ENCODE measurements around the gene MTAP.

The MTAP gene

GRCh38 chr9:21974343-21974721 is 171.9 kb downstream of the MTAP start:
- Histone ChIP-seq H3K79me2 (ENCODE audit: control insufficient read depth, low read length) (no peaks in the 10 kb centered on the region), H3K4me3 (ENCODE audit: low read length) (no peak overlapping the region), H3K4me2 (ENCODE audit: low read length) (no peak overlapping the region)

GRCh38 chr9:21974722-21975409 is 172.4 kb downstream of the MTAP start:
- Histone ChIP-seq H3K27me3 (ENCODE audit: control insufficient read depth, low read length) (no peaks in the 10 kb centered on the region), H3K27ac (ENCODE audit: low read depth, low read length) (no peak overlapping the region), H3K9me2 (replicated peaks; ENCODE audit: control insufficient read depth, low read length) (no peaks in the 10 kb centered on the region), H3K4me1 (ENCODE audit: control insufficient read depth, low read length) (no peaks in the 10 kb centered on the region), H3K36me3 (ENCODE audit: control insufficient read depth, low read length) (no peaks in the 10 kb centered on the region), H3F3A (ENCODE audit: control insufficient read depth, insufficient read depth) (no peaks in the 10 kb centered on the region), H3K79me2 (ENCODE audit: control insufficient read depth, low read length) (no peaks in the 10 kb centered on the region), H3K9me3 (ENCODE audit: control insufficient read depth, insufficient read depth, low read length) (no peaks in the 10 kb centered on the region), H4K20me1 (ENCODE audit: control insufficient read depth, insufficient read depth, low read depth, low read length) (no peaks in the 10 kb centered on the region), H3K4me2 (ENCODE audit: low read length) (no peak overlapping the region), H3K4me3 (ENCODE audit: low read length) (no peak overlapping the region)
- TF ChIP-seq EZH2phosphoT487 (IDR thresholded peaks at IDR 0.05; ENCODE audit: borderline replicate concordance, low read length), result no peak

More at GRCh38 chr9:21974343-21974721, 171.9 kb downstream of the MTAP start:
- Histone ChIP-seq H3F3A (ENCODE audit: control insufficient read depth, insufficient read depth) (no peaks in the 10 kb centered on the region), H3K4me1 (ENCODE audit: control insufficient read depth, low read length) (no peaks in the 10 kb centered on the region), H3K9me2 (replicated peaks; ENCODE audit: control insufficient read depth, low read length) (no peaks in the 10 kb centered on the region), H3K36me3 (ENCODE audit: control insufficient read depth, low read length) (no peaks in the 10 kb centered on the region), H3K9me3 (ENCODE audit: control insufficient read depth, insufficient read depth, low read length) (no peaks in the 10 kb centered on the region), H3K27me3 (ENCODE audit: control insufficient read depth, low read length) (no peaks in the 10 kb centered on the region), H4K20me1 (ENCODE audit: control insufficient read depth, insufficient read depth, low read depth, low read length) (no peaks in the 10 kb centered on the region), H3K27ac (ENCODE audit: low read depth, low read length) (no peak overlapping the region)
- no peak for TF ChIP-seq EZH2phosphoT487 (IDR thresholded peaks at IDR 0.05; ENCODE audit: borderline replicate concordance, low read length)

- Histone ChIP-seq H3K27me3 (ENCODE audit: control insufficient read depth, low read length) (no peaks in the 10 kb centered on the region), H3K36me3 (ENCODE audit: control insufficient read depth, low read length) (no peaks in the 10 kb centered on the region), H3K27ac (ENCODE audit: low read depth, low read length) (no peak overlapping the region), H3K9me3 (ENCODE audit: control insufficient read depth, insufficient read depth, low read length) (no peaks in the 10 kb centered on the region), H3K4me2 (ENCODE audit: low read length) (no peak overlapping the region), H3K79me2 (ENCODE audit: control insufficient read depth, low read length) (no peaks in the 10 kb centered on the region), H3K4me1 (ENCODE audit: control insufficient read depth, low read length) (no peaks in the 10 kb centered on the region), H3F3A (ENCODE audit: control insufficient read depth, insufficient read depth) (no peaks in the 10 kb centered on the region), H3K9me2 (replicated peaks; ENCODE audit: control insufficient read depth, low read length) (no peaks in the 10 kb centered on the region), H4K20me1 (ENCODE audit: control insufficient read depth, insufficient read depth, low read depth, low read length) (no peaks in the 10 kb centered on the region), H3K4me3 (ENCODE audit: low read length) (no peak overlapping the region)
- TF ChIP-seq CTCF (IDR thresholded peaks at IDR 0.05; ENCODE audit: low read depth, low read length, poor library complexity, severe bottlenecking), result no peak
- TF ChIP-seq EZH2phosphoT487 (IDR thresholded peaks at IDR 0.05; ENCODE audit: borderline replicate concordance, low read length), result no peak
These were observed 174.0 kb downstream of the MTAP start for GRCh38 chr9:21976334-21976875.

- Histone ChIP-seq H3K27me3 (ENCODE audit: control insufficient read depth, low read length) (no peaks in the 10 kb centered on the region), H3K9me2 (replicated peaks; ENCODE audit: control insufficient read depth, low read length) (no peaks in the 10 kb centered on the region), H3K4me3 (ENCODE audit: low read length) (no peak overlapping the region), H3K27ac (ENCODE audit: low read depth, low read length) (no peak overlapping the region), H3K9me3 (ENCODE audit: control insufficient read depth, insufficient read depth, low read length) (no peaks in the 10 kb centered on the region), H4K20me1 (ENCODE audit: control insufficient read depth, insufficient read depth, low read depth, low read length) (no peaks in the 10 kb centered on the region), H3K36me3 (ENCODE audit: control insufficient read depth, low read length) (no peaks in the 10 kb centered on the region), H3F3A (ENCODE audit: control insufficient read depth, insufficient read depth) (no peaks in the 10 kb centered on the region), H3K4me1 (ENCODE audit: control insufficient read depth, low read length) (no peaks in the 10 kb centered on the region), H3K79me2 (ENCODE audit: control insufficient read depth, low read length) (no peaks in the 10 kb centered on the region), H3K4me2 (ENCODE audit: low read length) (no peak overlapping the region)
- TF ChIP-seq CTCF (IDR thresholded peaks at IDR 0.05; ENCODE audit: low read depth, low read length, poor library complexity, severe bottlenecking) (no peak), EZH2phosphoT487 (IDR thresholded peaks at IDR 0.05; ENCODE audit: borderline replicate concordance, low read length) (no peak)
These were observed 180.0 kb downstream of the MTAP start for GRCh38 chr9:21982391-21982790.

All from DOHH2 (cell line).